Uterus (tissue), 2 donors: ENCODE measurements around the gene ENKUR.

Source experiments
- POLR2A ChIP-seq, 2 donors: fragments of 450-650 bp; IDR thresholded peaks; one replicate each; pipeline ENCODE4 v1.6.1; 2016; ENCODE audit warnings: antibody characterized with exemption in 2 of 2, mild to moderate bottlenecking in 1 of 2, moderate library complexity in 1 of 2
- TF ChIP-seq, protein P1 (sequence below), 4 experiments: fragments of 200-600 bp in 2 of 4; fragments of 450-650 bp in 2 of 4; sonication (generic) in 2 of 4; IDR thresholded peaks; one replicate each; pipeline ENCODE4 v1.5.1; 2016 to 2019; ENCODE audit warnings: antibody characterized with exemption in 4 of 4, mild to moderate bottlenecking in 2 of 4, moderate library complexity in 1 of 4

DNA sequence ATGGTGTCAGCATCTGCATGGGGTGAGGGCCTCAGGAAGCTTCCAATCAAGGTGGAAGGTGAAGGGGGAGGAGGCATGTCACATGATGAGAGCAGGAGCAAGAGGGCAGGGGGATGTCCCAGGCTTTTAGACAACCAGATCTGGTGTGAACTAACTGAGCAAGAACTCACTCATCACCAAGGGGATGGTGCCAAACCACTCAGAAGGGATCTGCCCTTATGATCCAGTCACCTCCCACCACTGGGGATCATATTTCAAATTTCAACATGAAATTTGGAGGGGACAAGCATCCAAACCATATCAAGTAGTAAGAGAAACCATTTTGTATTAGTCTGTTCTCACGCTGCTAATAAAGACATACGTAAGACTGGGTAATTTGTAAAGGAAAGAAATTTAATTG, 34.0 kb upstream of the ENKUR start:
- TF ChIP-seq, protein P1, sequence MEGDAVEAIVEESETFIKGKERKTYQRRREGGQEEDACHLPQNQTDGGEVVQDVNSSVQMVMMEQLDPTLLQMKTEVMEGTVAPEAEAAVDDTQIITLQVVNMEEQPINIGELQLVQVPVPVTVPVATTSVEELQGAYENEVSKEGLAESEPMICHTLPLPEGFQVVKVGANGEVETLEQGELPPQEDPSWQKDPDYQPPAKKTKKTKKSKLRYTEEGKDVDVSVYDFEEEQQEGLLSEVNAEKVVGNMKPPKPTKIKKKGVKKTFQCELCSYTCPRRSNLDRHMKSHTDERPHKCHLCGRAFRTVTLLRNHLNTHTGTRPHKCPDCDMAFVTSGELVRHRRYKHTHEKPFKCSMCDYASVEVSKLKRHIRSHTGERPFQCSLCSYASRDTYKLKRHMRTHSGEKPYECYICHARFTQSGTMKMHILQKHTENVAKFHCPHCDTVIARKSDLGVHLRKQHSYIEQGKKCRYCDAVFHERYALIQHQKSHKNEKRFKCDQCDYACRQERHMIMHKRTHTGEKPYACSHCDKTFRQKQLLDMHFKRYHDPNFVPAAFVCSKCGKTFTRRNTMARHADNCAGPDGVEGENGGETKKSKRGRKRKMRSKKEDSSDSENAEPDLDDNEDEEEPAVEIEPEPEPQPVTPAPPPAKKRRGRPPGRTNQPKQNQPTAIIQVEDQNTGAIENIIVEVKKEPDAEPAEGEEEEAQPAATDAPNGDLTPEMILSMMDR (IDR thresholded peaks at IDR 0.05) = no peak
- TF ChIP-seq POLR2A (IDR thresholded peaks at IDR 0.05) = no peak
